DND-41 (cell line): ENCODE measurements around the gene POLR2C.

ENCODE experiments used
- ATAC-seq: fragments of 200-7000 bp; cut with Tn5 transposase; 3 replicates; pipeline ENCODE4 v1.9.1; 2021; ENCODE audit warnings: low read depth; ENCODE audit not compliant: insufficient read depth
- DNase-seq: peaks from one replicate; pipeline ENCODE4 v3.0.0-alpha.2; 2020
- H2AFZ ChIP-seq: 2 replicates; pipeline ENCODE4 v1.6.0; 2012; ENCODE audit warnings: low read depth, low read length
- H3K27ac ChIP-seq: 2 replicates; pipeline ENCODE4 v1.5.1; 2012; ENCODE audit warnings: low read length, inconsistent platforms
- H3K27me3 ChIP-seq: fragments of 200-600 bp; sonication (generic); 2 replicates; pipeline ENCODE4 v1.6.0; 2012; ENCODE audit warnings: low read length, mild to moderate bottlenecking, inconsistent platforms; ENCODE audit not compliant: insufficient read depth, poor library complexity
- H3K36me3 ChIP-seq: 2 replicates; pipeline ENCODE4 v1.5.1; 2012; ENCODE audit warnings: low read length, inconsistent platforms; ENCODE audit not compliant: insufficient read depth
- H3K4me1 ChIP-seq: 2 replicates; pipeline ENCODE4 v1.5.1; 2012; ENCODE audit warnings: mild to moderate bottlenecking, low read length; ENCODE audit not compliant: insufficient read depth
- H3K4me2 ChIP-seq: 2 replicates; pipeline ENCODE4 v1.6.0; 2012; ENCODE audit warnings: mild to moderate bottlenecking, moderate library complexity, low read length, inconsistent platforms; ENCODE audit not compliant: insufficient read depth
- H3K4me3 ChIP-seq, 2 experiments: fragments of 200-600 bp in 1 of 2; shearing (Covaris generic) in 1 of 2; 2 replicates each; pipeline ENCODE4 v1.5.1; 2012 to 2016; ENCODE audit warnings: inconsistent platforms in 2 of 2, low read length in 2 of 2, mild to moderate bottlenecking in 2 of 2, low read depth in 1 of 2, moderate library complexity in 1 of 2
- H3K79me2 ChIP-seq: 2 replicates; pipeline ENCODE4 v1.6.0; 2012; ENCODE audit warnings: low read length, inconsistent platforms; ENCODE audit not compliant: insufficient read depth
- H3K9ac ChIP-seq: 2 replicates; pipeline ENCODE4 v1.6.0; 2012; ENCODE audit warnings: low read depth, mild to moderate bottlenecking, inconsistent platforms, low read length, moderate library complexity
- H3K9me3 ChIP-seq: 2 replicates; pipeline ENCODE4 v1.5.1; 2012; ENCODE audit warnings: low read length, moderate library complexity, mild to moderate bottlenecking, inconsistent platforms; ENCODE audit not compliant: insufficient read depth, severe bottlenecking
- H4K20me1 ChIP-seq: 2 replicates; pipeline ENCODE4 v1.6.0; 2012; ENCODE audit warnings: low read length; ENCODE audit not compliant: insufficient read depth
- CTCF ChIP-seq: IDR thresholded peaks from 2 replicates; pipeline ENCODE4 v1.5.1; 2012; ENCODE audit warnings: borderline replicate concordance, low read length, moderate library complexity, mild to moderate bottlenecking; ENCODE audit not compliant: poor library complexity, severe bottlenecking; ENCODE audit errors: extremely low read depth
- EZH2 ChIP-seq: IDR thresholded peaks from 3 replicates; pipeline ENCODE4 v1.6.1; 2012; ENCODE audit warnings: borderline replicate concordance, low read depth, mild to moderate bottlenecking, moderate library complexity, low read length, inconsistent platforms; ENCODE audit not compliant: severe bottlenecking

Gene POLR2C

DNA sequence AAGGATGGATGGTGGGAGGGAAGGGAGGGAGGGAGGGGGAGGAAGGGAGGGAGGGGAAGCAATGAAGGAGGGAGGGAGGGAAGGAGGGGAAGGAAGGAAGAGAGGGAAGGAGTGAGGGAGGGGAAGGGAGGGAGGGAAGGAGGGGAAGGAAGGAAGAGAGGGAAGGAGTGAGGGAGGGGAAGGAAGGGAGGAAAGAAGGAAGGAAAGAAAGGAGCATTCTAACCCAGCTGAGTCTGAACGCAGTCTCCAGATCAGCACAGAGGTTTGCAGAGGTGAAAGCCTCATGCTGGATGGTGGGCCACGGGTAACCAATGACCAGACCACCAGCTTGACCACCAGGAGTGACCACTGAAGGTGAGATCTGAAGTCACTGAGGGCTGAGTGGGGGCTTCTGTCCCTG lies 39.3 kb upstream of the POLR2C start:
- H4K20me1 ChIP-seq = no peaks in the 10 kb centered on the region
- H3K79me2 ChIP-seq = no peaks in the 10 kb centered on the region
- H3K4me2 ChIP-seq = no peak overlapping the region
- H3K9ac ChIP-seq = no peak overlapping the region
- no peaks in the 10 kb centered on the region for H3K9me3 ChIP-seq
- ATAC-seq = no peak
- TF ChIP-seq EZH2 (no peak), CTCF (no peak)
- H3K27me3 ChIP-seq = no peaks in the 10 kb centered on the region
- H3K4me3 ChIP-seq = no peak overlapping the region
- H3K27ac ChIP-seq = no peak overlapping the region
- DNase-seq = no peak
- no peak overlapping the region for H2AFZ ChIP-seq
- peaks cover 8% of the 10 kb centered on the region; the same call in 1 of the 2 replicates for H3K36me3 ChIP-seq
- peaks cover 6% of the 10 kb centered on the region; the same call in 1 of the 2 replicates for H3K4me1 ChIP-seq

DNA sequence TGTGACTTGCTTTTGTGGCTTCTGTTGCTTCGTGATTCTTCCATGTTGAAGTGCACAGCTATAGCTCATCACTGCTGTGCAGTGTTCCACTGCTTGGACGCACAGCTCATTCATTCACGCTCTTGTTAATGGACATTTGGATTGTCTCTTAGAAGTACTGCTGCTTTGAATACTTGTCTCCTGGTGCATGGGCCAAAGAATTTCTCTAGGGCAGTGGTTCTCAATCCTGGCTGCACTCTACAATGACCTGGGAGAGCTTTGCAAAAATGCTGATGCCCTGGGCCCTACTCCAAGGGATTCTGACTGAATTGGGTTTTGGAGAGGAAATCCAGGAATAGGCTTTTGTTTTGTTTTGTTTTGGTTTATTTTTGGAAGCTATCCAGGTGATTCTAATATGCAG lies 37.9 kb upstream of the POLR2C start:
- Histone ChIP-seq H3K27ac (no peak overlapping the region), H3K4me1 (no peaks in the 10 kb centered on the region), H4K20me1 (no peaks in the 10 kb centered on the region), H2AFZ (no peak overlapping the region), H3K9me3 (no peaks in the 10 kb centered on the region), H3K79me2 (no peaks in the 10 kb centered on the region), H3K4me2 (no peak overlapping the region), H3K27me3 (no peaks in the 10 kb centered on the region), H3K36me3 (peaks cover 19% of the 10 kb centered on the region), H3K4me3 (no peak overlapping the region), H3K9ac (no peak overlapping the region)
- TF ChIP-seq CTCF (no peak), EZH2 (no peak)
- ATAC-seq = no peak
- no peak for DNase-seq

DNA sequence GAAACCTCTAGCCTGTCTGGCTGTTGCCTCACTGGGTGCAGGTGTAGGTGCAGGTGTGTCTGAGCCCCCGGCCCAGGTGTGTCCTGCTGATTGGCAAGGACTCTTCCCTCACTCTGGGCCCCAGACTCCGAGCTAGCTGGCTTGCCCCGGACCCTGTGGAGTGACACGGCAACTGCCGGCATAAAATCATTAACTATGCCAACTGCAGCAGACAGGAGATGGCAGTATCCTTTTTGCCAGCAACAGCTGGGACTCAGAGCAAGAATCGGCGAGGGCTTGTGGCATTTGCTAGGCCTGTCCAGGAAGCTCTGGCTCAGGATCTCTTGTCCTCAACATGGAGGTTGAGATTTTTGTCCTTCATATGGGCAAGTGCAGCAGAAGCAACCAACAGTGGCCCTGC lies 36.1 kb upstream of the POLR2C start:
- no peak overlapping the region for H2AFZ ChIP-seq
- ATAC-seq (no peak), DNase-seq (no peak)
- H3K27ac ChIP-seq = no peak overlapping the region
- no peaks in the 10 kb centered on the region for H3K79me2 ChIP-seq
- no peaks in the 10 kb centered on the region for H3K4me1 ChIP-seq
- peaks cover 35% of the 10 kb centered on the region for H3K36me3 ChIP-seq
- H3K9me3 ChIP-seq = no peaks in the 10 kb centered on the region
- no peak overlapping the region for H3K9ac ChIP-seq
- no peak overlapping the region for H3K4me3 ChIP-seq
- no peaks in the 10 kb centered on the region for H4K20me1 ChIP-seq
- no peak for TF ChIP-seq EZH2
- no peak for TF ChIP-seq CTCF
- H3K27me3 ChIP-seq = no peaks in the 10 kb centered on the region
- no peak overlapping the region for H3K4me2 ChIP-seq

DNA sequence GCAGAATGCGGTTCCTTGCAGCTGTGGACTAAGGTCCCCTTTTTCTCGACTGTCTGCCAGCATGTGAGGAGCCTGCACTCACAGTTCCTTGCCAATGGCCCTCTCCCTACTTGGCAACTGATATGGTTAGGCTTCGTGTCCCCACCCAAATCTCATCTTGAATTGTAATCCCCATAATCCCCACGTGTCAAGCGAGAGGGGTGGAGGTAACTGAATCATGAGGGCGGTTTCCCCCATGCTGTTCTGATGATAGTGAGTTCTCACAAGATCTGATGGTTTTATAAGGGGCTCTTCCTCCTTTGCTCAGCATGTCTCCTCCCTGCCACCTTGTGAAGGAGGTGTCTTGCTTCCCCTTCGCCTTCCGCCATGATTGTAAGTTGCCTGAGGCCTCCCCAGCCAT lies 35.2 kb upstream of the POLR2C start:
- no peak overlapping the region for H3K9ac ChIP-seq
- no peaks in the 10 kb centered on the region for H3K27me3 ChIP-seq
- DNase-seq = no peak
- no peaks in the 10 kb centered on the region for H3K79me2 ChIP-seq
- no peak overlapping the region for H3K4me2 ChIP-seq
- H3K36me3 ChIP-seq = peaks cover 43% of the 10 kb centered on the region
- no peak for ATAC-seq
- H2AFZ ChIP-seq = no peak overlapping the region
- H4K20me1 ChIP-seq = no peaks in the 10 kb centered on the region
- TF ChIP-seq EZH2 = no peak
- no peak for TF ChIP-seq CTCF
- no peaks in the 10 kb centered on the region for H3K9me3 ChIP-seq
- H3K27ac ChIP-seq = no peak overlapping the region
- no peak overlapping the region for H3K4me3 ChIP-seq
- H3K4me1 ChIP-seq = no peaks in the 10 kb centered on the region
